ENCODE measurements around the gene PAIP2.

DNA sequence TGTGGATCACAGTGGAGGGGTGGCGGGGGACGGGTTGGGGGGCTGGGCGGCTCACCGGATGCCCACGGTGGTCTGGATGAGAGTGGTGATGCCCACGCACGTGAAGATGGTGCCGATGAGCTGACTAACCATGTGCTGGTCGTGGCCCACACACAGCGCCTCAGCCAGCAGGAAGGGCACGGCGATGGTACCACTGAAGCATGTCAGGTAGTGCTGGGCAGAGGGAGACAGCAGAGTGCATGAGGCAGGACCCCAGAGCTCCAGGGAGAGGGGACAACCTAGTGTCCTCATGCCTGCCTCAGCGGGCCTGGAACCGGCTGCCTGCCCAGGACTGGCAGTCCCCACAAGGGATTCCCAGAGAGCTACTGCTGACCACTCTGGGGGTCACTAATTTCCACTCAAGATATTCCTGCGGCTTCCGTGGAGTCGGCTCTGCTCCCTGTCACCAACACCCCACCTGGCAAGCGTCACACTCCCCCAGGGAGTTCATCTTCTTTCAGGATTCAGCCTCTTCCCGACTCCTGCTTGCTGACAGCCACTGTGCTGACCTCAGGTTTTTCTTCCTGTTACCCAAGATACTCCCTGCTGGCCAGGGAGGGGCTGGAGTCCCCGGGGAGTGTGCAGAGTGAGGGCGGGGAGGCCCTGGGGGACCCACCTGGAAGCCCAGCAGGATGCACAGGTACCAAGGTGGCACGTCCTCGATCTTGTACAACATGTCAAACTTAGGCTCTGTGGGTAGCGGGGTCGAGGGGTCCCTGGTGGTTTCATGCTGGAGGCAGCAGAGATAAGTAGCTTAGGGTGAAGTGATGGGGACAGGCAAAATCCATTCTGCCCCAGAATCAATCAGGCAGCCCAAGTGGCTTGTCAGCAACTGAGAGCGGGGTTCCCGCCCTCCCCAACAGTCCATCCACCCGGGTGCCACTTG lies 40.4 kb downstream of the PAIP2 start:
- no peak for TF ChIP-seq EZH2 (IDR thresholded peaks at IDR 0.05)
- no peak for TF ChIP-seq TCF7L2 (IDR thresholded peaks at IDR 0.05; ENCODE audit: borderline replicate concordance, extremely low read depth, insufficient read depth, insufficient read length)
- TF ChIP-seq CTCF (IDR thresholded peaks at IDR 0.05 in 2 of 3, conservative IDR thresholded peaks at IDR 0.05 in 1 of 3; ENCODE audit: borderline replicate concordance in 1 of 3, insufficient read depth in 1 of 3, low read depth in 2 of 3, low read length in 2 of 3) = no peak
- no peak for TF ChIP-seq SIN3A (IDR thresholded peaks at IDR 0.05; ENCODE audit: low read depth)

Data from HCT116 (cell line).